ENCODE data around the gene FAM43B.

The FAM43B gene

DNA sequence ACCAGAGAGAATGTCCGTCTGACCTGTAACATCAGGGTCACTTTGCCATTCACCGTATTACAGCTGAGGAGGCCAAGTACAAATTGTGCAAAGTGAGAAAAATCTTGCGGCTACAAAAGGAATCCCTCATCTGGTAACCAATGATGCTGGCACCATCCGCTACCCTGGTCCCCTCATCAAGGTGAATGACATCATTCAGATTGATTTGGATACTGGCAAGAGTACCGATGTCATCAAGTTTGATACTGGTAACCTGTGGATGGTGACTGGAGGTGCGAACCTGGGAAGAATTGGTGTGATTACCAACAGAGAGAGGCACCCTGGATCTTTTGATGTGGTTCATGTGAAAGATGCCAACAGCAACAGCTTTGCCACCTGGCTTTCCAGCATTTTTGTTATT, 26.1 kb upstream of the FAM43B start:
- Histone ChIP-seq H3K4me1 (ENCODE audit: control insufficient read depth, insufficient read depth, low read length) (no peaks in the 10 kb centered on the region), H3K4me3 (ENCODE audit: low read depth, low read length) (no peak overlapping the region), H3K9me3 (ENCODE audit: control insufficient read depth, insufficient read depth, low read depth, low read length) (no peaks in the 10 kb centered on the region), H3K36me3 (ENCODE audit: control insufficient read depth in 2 of 2, insufficient read depth in 1 of 2, low read length in 2 of 2) (no peaks in the 10 kb centered on the region), H3K27ac (ENCODE audit: extremely low read depth, low read depth, low read length) (no peak overlapping the region)
- TF ChIP-seq, protein P1, sequence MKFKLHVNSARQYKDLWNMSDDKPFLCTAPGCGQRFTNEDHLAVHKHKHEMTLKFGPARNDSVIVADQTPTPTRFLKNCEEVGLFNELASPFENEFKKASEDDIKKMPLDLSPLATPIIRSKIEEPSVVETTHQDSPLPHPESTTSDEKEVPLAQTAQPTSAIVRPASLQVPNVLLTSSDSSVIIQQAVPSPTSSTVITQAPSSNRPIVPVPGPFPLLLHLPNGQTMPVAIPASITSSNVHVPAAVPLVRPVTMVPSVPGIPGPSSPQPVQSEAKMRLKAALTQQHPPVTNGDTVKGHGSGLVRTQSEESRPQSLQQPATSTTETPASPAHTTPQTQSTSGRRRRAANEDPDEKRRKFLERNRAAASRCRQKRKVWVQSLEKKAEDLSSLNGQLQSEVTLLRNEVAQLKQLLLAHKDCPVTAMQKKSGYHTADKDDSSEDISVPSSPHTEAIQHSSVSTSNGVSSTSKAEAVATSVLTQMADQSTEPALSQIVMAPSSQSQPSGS (tag by site-specific recombination; IDR thresholded peaks at IDR 0.05; ENCODE audit: low read depth): peak; percentile 70; the same call in 1 of the 2 replicates
- TF ChIP-seq ZNF677 (tag by site-specific recombination; IDR thresholded peaks at IDR 0.05): no peak
- CTCF ChIA-PET: interaction anchor here (0.6 to 1.5 kb wide), 6 partner anchors 32 to 607 kb away, joined by 3 to 7 read pairs (median 4); partner anchors contain the start of gene PINK1
- POLR2A ChIA-PET: interaction anchor here (0.7 kb wide), 1 partner anchor 26 kb away, joined by 3 read pairs; the partner anchor contains the start of gene FAM43B

DNA sequence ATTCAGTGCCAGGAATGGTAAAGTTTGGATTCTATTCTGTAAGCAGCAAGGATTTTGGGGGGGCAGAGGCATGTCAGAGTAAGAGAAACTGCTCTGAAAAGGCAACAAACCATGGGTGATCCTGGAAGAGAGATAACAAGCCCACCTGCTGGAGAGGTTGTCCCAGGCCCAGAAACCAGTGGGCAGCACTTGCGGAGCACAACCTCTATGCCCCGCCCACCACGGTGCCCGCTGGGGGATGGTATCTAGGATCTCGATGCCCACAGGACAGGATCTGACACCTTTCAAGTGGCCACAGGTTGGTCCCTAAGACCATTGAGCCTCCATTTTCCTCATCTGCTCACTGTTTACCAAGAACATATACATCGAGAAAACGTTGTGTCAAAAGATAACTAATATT, 24.2 kb upstream of the FAM43B start:
- POLR2A ChIA-PET: no interaction called here
- H3K9me3 ChIP-seq (ENCODE audit: control insufficient read depth, insufficient read depth, low read depth, low read length): no peaks in the 10 kb centered on the region

DNA sequence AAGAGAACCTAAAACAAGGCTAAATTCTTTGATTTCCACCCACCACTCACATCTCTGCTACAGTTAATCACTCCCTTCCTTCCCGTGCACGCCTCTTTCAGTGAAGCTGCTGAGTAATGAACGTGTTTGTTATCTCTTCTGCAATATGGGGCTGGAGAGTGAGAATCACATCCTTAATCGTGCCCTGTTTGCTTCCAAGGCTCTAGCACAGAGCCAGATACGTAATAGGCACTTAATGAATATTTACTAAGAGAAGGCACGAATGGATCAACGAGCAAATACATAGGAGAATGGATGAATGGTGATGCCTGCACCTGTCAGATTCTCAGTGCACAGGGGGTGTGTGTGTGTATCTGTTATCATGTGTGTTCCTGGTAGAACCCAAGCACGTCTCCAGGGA, 22.1 kb upstream of the FAM43B start:
- no peaks in the 10 kb centered on the region for H3K36me3 ChIP-seq (ENCODE audit: control insufficient read depth in 2 of 2, insufficient read depth in 1 of 2, low read length in 2 of 2)
- no peak overlapping the region for H3K4me3 ChIP-seq (ENCODE audit: low read depth, low read length)
- ChIA-PET POLR2A (no interaction called here), CTCF (interaction anchor here (2.1 kb wide), 1 partner anchor 102 kb away, joined by 4 read pairs; no protein-coding TSS in a partner anchor)
- H3K4me1 ChIP-seq (ENCODE audit: control insufficient read depth, insufficient read depth, low read length): no peaks in the 10 kb centered on the region
- TF ChIP-seq ZNF623 (tag by site-specific recombination; IDR thresholded peaks at IDR 0.05) (no peak), ZNF561 (tag by site-specific recombination; IDR thresholded peaks at IDR 0.05; ENCODE audit: borderline replicate concordance) (no peak), ZNF585B (tag by site-specific recombination; IDR thresholded peaks at IDR 0.05) (no peak), KLF16 (tag by site-specific recombination; IDR thresholded peaks at IDR 0.05) (no peak), ZNF791 (tag by site-specific recombination; IDR thresholded peaks at IDR 0.05) (no peak), ZNF19 (tag by site-specific recombination; IDR thresholded peaks at IDR 0.05; ENCODE audit: low read depth) (no peak)
- TF ChIP-seq, protein P2, sequence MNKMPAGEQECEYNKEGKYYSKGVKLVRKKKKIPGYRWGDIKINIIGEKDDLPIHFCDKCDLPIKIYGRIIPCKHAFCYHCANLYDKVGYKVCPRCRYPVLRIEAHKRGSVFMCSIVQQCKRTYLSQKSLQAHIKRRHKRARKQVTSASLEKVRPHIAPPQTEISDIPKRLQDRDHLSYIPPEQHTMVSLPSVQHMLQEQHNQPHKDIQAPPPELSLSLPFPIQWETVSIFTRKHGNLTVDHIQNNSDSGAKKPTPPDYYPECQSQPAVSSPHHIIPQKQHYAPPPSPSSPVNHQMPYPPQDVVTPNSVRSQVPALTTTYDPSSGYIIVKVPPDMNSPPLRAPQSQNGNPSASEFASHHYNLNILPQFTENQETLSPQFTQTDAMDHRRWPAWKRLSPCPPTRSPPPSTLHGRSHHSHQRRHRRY (tag by site-specific recombination; IDR thresholded peaks at IDR 0.05): no peak
- TF ChIP-seq, protein P3, sequence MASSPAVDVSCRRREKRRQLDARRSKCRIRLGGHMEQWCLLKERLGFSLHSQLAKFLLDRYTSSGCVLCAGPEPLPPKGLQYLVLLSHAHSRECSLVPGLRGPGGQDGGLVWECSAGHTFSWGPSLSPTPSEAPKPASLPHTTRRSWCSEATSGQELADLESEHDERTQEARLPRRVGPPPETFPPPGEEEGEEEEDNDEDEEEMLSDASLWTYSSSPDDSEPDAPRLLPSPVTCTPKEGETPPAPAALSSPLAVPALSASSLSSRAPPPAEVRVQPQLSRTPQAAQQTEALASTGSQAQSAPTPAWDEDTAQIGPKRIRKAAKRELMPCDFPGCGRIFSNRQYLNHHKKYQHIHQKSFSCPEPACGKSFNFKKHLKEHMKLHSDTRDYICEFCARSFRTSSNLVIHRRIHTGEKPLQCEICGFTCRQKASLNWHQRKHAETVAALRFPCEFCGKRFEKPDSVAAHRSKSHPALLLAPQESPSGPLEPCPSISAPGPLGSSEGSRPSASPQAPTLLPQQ (tag by site-specific recombination; IDR thresholded peaks at IDR 0.05): no peak
- H3K27ac ChIP-seq (ENCODE audit: extremely low read depth, low read depth, low read length): no peak overlapping the region
- no peaks in the 10 kb centered on the region for H3K9me3 ChIP-seq (ENCODE audit: control insufficient read depth, insufficient read depth, low read depth, low read length)

More for the DNA sequence above, 24.2 kb upstream of the FAM43B start:
- no peak overlapping the region for H3K27ac ChIP-seq (ENCODE audit: extremely low read depth, low read depth, low read length)
- no peak overlapping the region for H3K4me3 ChIP-seq (ENCODE audit: low read depth, low read length)
- CTCF ChIA-PET: interaction anchor here (0.6 to 1.0 kb wide), 2 partner anchors 22 to 316 kb away, joined by 3 read pairs; no protein-coding TSS in a partner anchor
- no peak for TF ChIP-seq ZIC2 (tag by site-specific recombination; IDR thresholded peaks at IDR 0.05)
- no peak for TF ChIP-seq GLI2 (tag by site-specific recombination; IDR thresholded peaks at IDR 0.05; ENCODE audit: borderline replicate concordance, low read depth)
- TF ChIP-seq ZNF366 (tag by site-specific recombination; conservative IDR thresholded peaks at IDR 0.05): no peak
- no peak for TF ChIP-seq ZNF529 (tag by site-specific recombination; IDR thresholded peaks at IDR 0.05; ENCODE audit: insufficient replicate concordance)
- TF ChIP-seq MZF1 (tag by site-specific recombination; IDR thresholded peaks at IDR 0.05; ENCODE audit: borderline replicate concordance): no peak
- TF ChIP-seq ZNF544 (tag by site-specific recombination; IDR thresholded peaks at IDR 0.05): no peak
- TF ChIP-seq ZNF610 (tag by site-specific recombination; IDR thresholded peaks at IDR 0.05; ENCODE audit: borderline replicate concordance): no peak
- no peaks in the 10 kb centered on the region for H3K36me3 ChIP-seq (ENCODE audit: control insufficient read depth in 2 of 2, insufficient read depth in 1 of 2, low read length in 2 of 2)
- H3K4me1 ChIP-seq (ENCODE audit: control insufficient read depth, insufficient read depth, low read length): no peaks in the 10 kb centered on the region
